HG03045 (cell line): ENCODE results near the gene OR5K3.
"Not testable (repeated sequence)": the region's sequence is repeated elsewhere in the genome, so short reads cannot be mapped to it uniquely, and the experiment has no call there.

Experiments used
- ATAC-seq: cut with Tn5 transposase; IDR thresholded peaks from one replicate; pipeline ENCODE4 v1.9.1; 2021; ENCODE audit warnings: mild to moderate bottlenecking, moderate library complexity; ENCODE audit not compliant: unreplicated experiment

OR5K3 gene

GRCh38 chr3:98390366-98390765, at the start of gene OR5K3:
OR5K3 (plus strand) TSS chr3:98390666; CDS start chr3:98390666, 0 bp downstream.
- ATAC-seq, result no peak

GRCh38 chr3:98341758-98342157, 48.7 kb upstream of the OR5K3 start:
- ATAC-seq, result no peak

- peak; percentile 64 for ATAC-seq
Measured at GRCh38 chr3:98343647-98344507, 46.6 kb upstream of the OR5K3 start.

GRCh38 chr3:98350082-98350481, 40.4 kb upstream of the OR5K3 start:
- ATAC-seq, result no peak

- no peak for ATAC-seq
Measured at GRCh38 chr3:98353554-98353953, 36.9 kb upstream of the OR5K3 start, which contains the start of gene OR5K4. OR5K4 (plus strand) TSS chr3:98353854; CDS start chr3:98353854, 0 bp downstream.

- ATAC-seq, result no peak
Measured at GRCh38 chr3:98359250-98359649, 31.2 kb upstream of the OR5K3 start.

- ATAC-seq, result peak; percentile 68
Measured at GRCh38 chr3:98359993-98360675, 30.3 kb upstream of the OR5K3 start.

- ATAC-seq, result no peak
Measured at GRCh38 chr3:98360681-98361080, 29.8 kb upstream of the OR5K3 start.

- ATAC-seq, result peak; percentile 66
Measured at GRCh38 chr3:98361289-98361688, 29.2 kb upstream of the OR5K3 start.

- no peak for ATAC-seq
Measured at GRCh38 chr3:98367464-98368246, 22.8 kb upstream of the OR5K3 start.

GRCh38 chr3:98371186-98371585, 19.3 kb upstream of the OR5K3 start:
- ATAC-seq, result no peak

GRCh38 chr3:98371853-98372252, 18.6 kb upstream of the OR5K3 start:
- no peak for ATAC-seq

GRCh38 chr3:98372445-98372844, 18.0 kb upstream of the OR5K3 start:
- no peak for ATAC-seq

GRCh38 chr3:98376631-98377030, 13.8 kb upstream of the OR5K3 start:
- no peak for ATAC-seq

GRCh38 chr3:98388147-98388546, 2.3 kb upstream of the OR5K3 start:
- no peak for ATAC-seq

GRCh38 chr3:98395101-98395500, 4.6 kb downstream of the OR5K3 start:
- ATAC-seq, result no peak

- ATAC-seq, result not testable (repeated sequence)
Measured at GRCh38 chr3:98396482-98396881, 6.0 kb downstream of the OR5K3 start.

- ATAC-seq, result no peak
Measured at GRCh38 chr3:98398513-98398912, 8.0 kb downstream of the OR5K3 start.

- ATAC-seq, result no peak
Measured at GRCh38 chr3:98402507-98402906, 12.0 kb downstream of the OR5K3 start.

- ATAC-seq, result no peak
Measured at GRCh38 chr3:98404010-98404409, 13.5 kb downstream of the OR5K3 start.

- ATAC-seq, result no peak
Measured at GRCh38 chr3:98406034-98406433, 15.6 kb downstream of the OR5K3 start.
